Calu3 (cell line): ENCODE data around the gene FAM107B. TPM values are rescaled to one million over a fixed set of nuclear protein-coding genes. Genes with fewer than 3 reads are reported as not detected.

Experiments used
- BruUV-seq: library from RNA; stranded (reverse); fragments of 400-500 nt; replicated peaks from 2 replicates; lab custom pipeline; 2021; lab: Mats Ljungman, UMichigan
- CTCF ChIA-PET: fragments of 300-600 bp; sonication (Branson Sonifier 250); formaldehyde crosslinking; loops from one replicate; lab custom pipeline; 2022; ENCODE audit warnings: antibody characterized with exemption; lab: Charles Lee
- DNase-seq: peaks from one replicate; pipeline ENCODE4 v3.0.0; 2022
- H3K27ac Mint-ChIP-seq: one replicate; pipeline ENCODE4 v1.8.0; 2022; ENCODE audit warnings: mixed read lengths; ENCODE audit not compliant: unreplicated experiment
- H3K27me3 Mint-ChIP-seq: one replicate; pipeline ENCODE4 v1.8.0; 2022; ENCODE audit warnings: mixed read lengths; ENCODE audit not compliant: unreplicated experiment
- H3K36me3 Mint-ChIP-seq: one replicate; pipeline ENCODE4 v1.8.0; 2022; ENCODE audit warnings: mild to moderate bottlenecking, moderate library complexity, mixed read lengths; ENCODE audit not compliant: insufficient read depth, unreplicated experiment
- H3K4me1 Mint-ChIP-seq: one replicate; pipeline ENCODE4 v1.8.0; 2022; ENCODE audit warnings: mild to moderate bottlenecking, low read depth, mixed read lengths; ENCODE audit not compliant: unreplicated experiment
- H3K4me3 Mint-ChIP-seq: one replicate; pipeline ENCODE4 v1.8.0; 2022; ENCODE audit warnings: mild to moderate bottlenecking, low read depth, moderate library complexity, mixed read lengths; ENCODE audit not compliant: unreplicated experiment
- H3K9me3 Mint-ChIP-seq: one replicate; pipeline ENCODE4 v1.8.0; 2022; ENCODE audit warnings: low read depth, mixed read lengths; ENCODE audit not compliant: unreplicated experiment
- intact Hi-C: fragments of 100-400 bp; cut with micrococcal nuclease; formaldehyde crosslinking; loops from one replicate; pipeline ENCODE4 v1.10.0; 2022; ENCODE audit not compliant: unreplicated experiment
- total RNA-seq: library from RNA; stranded (reverse); gene quantifications from 2 replicates; pipeline ENCODE4 v1.2.3, GENCODE V29; 2022
- TF ChIP-seq, protein P1 (sequence below): fragments of 200-600 bp; IDR thresholded peaks from one replicate; pipeline ENCODE4 v1.8.0; 2022; ENCODE audit warnings: antibody characterized with exemption; ENCODE audit not compliant: unreplicated experiment

Gene FAM107B
- total RNA-seq, 1 experiment from 2014 or later: 168 TPM

DNA sequence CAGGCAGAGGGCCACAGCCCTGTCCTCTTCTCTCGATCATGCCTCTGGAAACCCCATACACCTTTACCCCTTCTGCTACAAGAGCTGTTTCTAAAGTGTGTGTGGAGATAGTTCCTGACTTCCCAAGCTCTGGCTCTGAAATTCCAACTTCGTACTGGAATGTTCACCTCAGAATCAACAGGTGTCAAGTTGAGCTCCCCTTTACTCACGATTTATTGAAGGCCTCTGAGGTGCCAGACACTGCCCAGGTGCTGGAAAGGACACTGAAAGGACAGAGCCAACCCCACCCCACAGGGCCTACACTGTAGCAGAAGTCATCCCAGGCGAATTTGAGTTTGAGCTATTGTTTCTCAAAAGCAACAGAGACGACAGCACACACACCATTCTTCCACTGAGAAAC, 234.1 kb downstream of the FAM107B start:
- H3K4me1 Mint-ChIP-seq: peaks cover 28% of the 10 kb centered on the region
- H3K4me3 Mint-ChIP-seq: no peak overlapping the region
- CTCF ChIA-PET: no interaction called here
- no peak overlapping the region for H3K27ac Mint-ChIP-seq
- H3K27me3 Mint-ChIP-seq: no peaks in the 10 kb centered on the region
- peaks cover 15% of the 10 kb centered on the region for H3K36me3 Mint-ChIP-seq
- BruUV-seq: no TSS peak
- intact Hi-C loops: no loop called here
- no peak for DNase-seq
- H3K9me3 Mint-ChIP-seq: no peaks in the 10 kb centered on the region
- TF ChIP-seq, protein P1, sequence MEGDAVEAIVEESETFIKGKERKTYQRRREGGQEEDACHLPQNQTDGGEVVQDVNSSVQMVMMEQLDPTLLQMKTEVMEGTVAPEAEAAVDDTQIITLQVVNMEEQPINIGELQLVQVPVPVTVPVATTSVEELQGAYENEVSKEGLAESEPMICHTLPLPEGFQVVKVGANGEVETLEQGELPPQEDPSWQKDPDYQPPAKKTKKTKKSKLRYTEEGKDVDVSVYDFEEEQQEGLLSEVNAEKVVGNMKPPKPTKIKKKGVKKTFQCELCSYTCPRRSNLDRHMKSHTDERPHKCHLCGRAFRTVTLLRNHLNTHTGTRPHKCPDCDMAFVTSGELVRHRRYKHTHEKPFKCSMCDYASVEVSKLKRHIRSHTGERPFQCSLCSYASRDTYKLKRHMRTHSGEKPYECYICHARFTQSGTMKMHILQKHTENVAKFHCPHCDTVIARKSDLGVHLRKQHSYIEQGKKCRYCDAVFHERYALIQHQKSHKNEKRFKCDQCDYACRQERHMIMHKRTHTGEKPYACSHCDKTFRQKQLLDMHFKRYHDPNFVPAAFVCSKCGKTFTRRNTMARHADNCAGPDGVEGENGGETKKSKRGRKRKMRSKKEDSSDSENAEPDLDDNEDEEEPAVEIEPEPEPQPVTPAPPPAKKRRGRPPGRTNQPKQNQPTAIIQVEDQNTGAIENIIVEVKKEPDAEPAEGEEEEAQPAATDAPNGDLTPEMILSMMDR: no peak

DNA sequence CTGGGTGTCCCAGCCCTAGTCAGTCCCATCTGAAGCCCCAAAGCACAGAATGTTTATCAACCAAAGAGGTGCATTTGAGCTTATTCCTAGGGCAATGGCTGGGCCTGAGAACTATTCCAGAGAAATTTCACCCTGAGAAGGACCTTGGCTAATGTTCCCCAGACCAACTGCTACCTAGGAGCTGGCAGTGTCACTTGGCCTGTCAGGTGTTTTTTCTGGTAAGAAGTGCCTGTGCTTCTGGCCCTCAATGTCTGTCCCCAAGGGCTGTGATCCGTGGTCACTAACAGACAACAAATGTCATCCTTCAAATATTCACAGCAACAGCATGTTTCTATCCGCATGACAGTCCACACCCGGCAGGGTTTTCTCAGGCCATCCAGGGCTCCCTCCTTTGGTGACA, 234.6 kb downstream of the FAM107B start:
- H3K4me1 Mint-ChIP-seq: peaks cover 22% of the 10 kb centered on the region
- TF ChIP-seq, protein P1: no peak
- CTCF ChIA-PET: no interaction called here
- H3K27ac Mint-ChIP-seq: no peak overlapping the region
- intact Hi-C loops: no loop called here
- no peaks in the 10 kb centered on the region for H3K27me3 Mint-ChIP-seq
- DNase-seq: no peak
- peaks cover 15% of the 10 kb centered on the region for H3K36me3 Mint-ChIP-seq
- no TSS peak for BruUV-seq
- no peaks in the 10 kb centered on the region for H3K9me3 Mint-ChIP-seq
- H3K4me3 Mint-ChIP-seq: no peak overlapping the region

DNA sequence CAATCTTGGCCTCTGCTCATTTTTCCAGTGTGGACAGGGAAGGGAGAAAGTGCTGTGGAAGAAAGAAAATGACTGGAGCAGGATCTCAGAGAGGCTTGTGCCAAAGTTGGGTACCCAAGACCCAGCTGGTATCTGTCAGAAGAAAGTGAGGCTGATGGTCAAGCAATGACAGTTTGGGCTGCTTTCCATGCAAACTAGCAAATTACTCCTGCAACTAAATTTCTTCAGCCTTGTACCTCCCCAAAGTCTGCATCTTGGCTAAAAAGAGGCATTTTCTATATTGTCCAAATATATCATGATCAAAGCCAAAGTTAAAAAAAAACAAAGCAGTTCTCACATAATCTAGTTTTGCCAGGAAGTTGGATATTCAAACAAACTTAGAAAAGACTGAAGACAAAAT, 235.5 kb downstream of the FAM107B start:
- Mint-ChIP-seq H3K9me3 (no peaks in the 10 kb centered on the region), H3K36me3 (peaks cover 17% of the 10 kb centered on the region), H3K4me3 (no peak overlapping the region), H3K27me3 (no peaks in the 10 kb centered on the region), H3K4me1 (peaks cover 25% of the 10 kb centered on the region), H3K27ac (no peak overlapping the region)
- no peak for DNase-seq
- intact Hi-C loops: loop anchor here (5.0 kb wide), 1 partner anchor 48 kb away; no protein-coding TSS in a partner anchor
- CTCF ChIA-PET: no interaction called here
- no TSS peak for BruUV-seq
- TF ChIP-seq, protein P1: no peak

DNA sequence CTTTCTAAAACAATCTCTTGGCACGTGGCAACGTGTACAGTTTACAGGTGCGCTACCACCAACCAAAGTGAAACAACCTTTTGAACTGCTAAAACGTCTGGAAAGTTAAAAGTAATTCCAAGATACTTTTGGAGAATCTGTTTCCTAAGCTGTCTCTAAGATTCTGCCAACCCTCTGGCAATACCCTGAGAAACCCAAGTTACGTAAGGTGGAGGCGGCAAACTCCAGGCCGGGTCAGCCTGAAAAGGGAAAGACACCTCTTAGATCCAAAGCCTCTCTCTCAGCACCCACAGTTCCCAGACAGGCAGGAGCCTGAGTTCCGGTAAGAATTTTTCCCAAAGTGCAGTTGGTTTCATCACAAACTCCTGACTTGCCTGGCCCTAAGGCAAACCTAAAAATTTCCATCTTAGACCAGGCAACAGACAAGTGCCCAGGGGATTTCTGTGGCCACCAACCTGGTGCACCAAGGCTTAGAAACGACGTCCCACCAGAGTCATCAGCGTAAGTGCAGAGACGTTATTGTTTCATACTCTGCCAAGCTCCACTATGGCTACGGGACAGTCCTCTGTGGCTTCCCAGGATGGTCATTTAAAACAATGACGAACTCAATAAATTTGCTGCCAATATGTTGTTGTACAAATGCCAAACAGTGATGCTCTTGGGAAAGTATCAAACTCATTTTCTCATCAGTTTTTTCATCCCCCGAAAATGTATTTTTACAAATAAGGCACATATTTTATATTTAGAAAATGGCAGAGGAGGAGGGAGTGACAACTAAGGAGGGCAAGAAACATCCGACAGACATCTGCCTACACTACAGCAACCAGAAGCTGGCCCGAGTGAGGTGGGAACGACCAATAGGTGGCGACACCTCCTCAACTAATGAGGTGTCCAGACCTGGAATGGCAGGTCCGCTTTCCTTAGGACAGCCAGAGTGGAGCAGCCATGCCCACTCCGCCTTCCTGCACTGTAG, 238.2 kb downstream of the FAM107B start:
- H3K27ac Mint-ChIP-seq: no peak overlapping the region
- CTCF ChIA-PET: interaction anchor here (0.5 to 1.2 kb wide), 3 partner anchors 20 to 302 kb away, joined by 3 to 4 read pairs (median 3); partner anchors contain the start of genes CDNF, HSPA14 and MSANTD7
- intact Hi-C loops: loop anchor here (5.0 kb wide), 1 partner anchor 51 kb away; no protein-coding TSS in a partner anchor
- H3K27me3 Mint-ChIP-seq: no peaks in the 10 kb centered on the region
- no peak overlapping the region for H3K4me3 Mint-ChIP-seq
- H3K4me1 Mint-ChIP-seq: peaks cover 44% of the 10 kb centered on the region
- peak; percentile 75 for DNase-seq
- no peaks in the 10 kb centered on the region for H3K9me3 Mint-ChIP-seq
- TF ChIP-seq, protein P1: peak; percentile 53
- BruUV-seq: no TSS peak
- peaks cover 29% of the 10 kb centered on the region for H3K36me3 Mint-ChIP-seq
